Right renal pelvis (tissue), 4 donors: ENCODE measurements around the gene LPCAT1. TPM values are rescaled to one million over a fixed set of nuclear protein-coding genes. Genes with fewer than 3 reads are reported as not detected.
A peak's percentile ranks its signal among the peaks of the same experiment; 100 is the strongest.
"Not testable (repeated sequence)": the region's sequence is repeated elsewhere in the genome, so short reads cannot be mapped to it uniquely, and the experiment has no call there.

Experiments
- DNase-seq, 4 donors: peaks; one replicate each; pipeline ENCODE4 v3.0.0-alpha.2; 2013; ENCODE audit warnings: low read depth in 4 of 4, low spot score in 3 of 4, missing footprints in 1 of 4
- polyA plus RNA-seq, 4 donors: library from polyadenylated mRNA; unstranded; fragments of 120-200 nt; gene quantifications; one replicate each; pipeline ENCODE4 v1.2.1, GENCODE V29; 2013; ENCODE audit not compliant: insufficient read length in 4 of 4

Gene LPCAT1
- polyA plus RNA-seq, 4 donors = 40.9 to 49.8 (median 46.1) TPM

GRCh38 chr5:1481959-1482331 lies 41.8 kb downstream of the LPCAT1 start:
- DNase-seq = no peak

GRCh38 chr5:1481266-1481958 lies 42.3 kb downstream of the LPCAT1 start:
- DNase-seq = no peak

DNA sequence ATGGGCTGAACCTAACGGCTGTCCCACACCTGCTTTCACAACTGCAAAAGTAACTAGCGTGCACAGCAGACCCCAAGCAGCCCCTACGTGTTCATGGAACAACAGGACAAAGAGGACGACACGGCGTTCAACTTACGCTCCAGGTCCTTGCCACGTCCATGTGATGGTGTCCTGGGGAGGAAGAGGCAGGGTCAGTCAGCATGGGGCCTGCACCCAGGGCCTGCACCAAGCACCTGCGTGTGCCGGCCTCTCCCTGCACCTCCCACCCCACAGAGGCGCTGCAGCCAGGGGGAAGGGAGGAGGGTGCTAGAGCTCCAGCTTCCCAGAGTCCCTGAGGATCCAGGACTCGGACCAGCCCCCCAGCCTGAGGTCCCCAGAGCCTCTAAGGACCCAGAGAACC lies 43.0 kb downstream of the LPCAT1 start:
- DNase-seq = no peak

- no peak for DNase-seq
Observed at GRCh38 chr5:1480217-1480616, 43.5 kb downstream of the LPCAT1 start.

GRCh38 chr5:1479581-1480188 lies 44.1 kb downstream of the LPCAT1 start:
- DNase-seq = peak in 2 of 4 donors; percentile 7 to 8

- no peak for DNase-seq
Observed at GRCh38 chr5:1479066-1479465, 44.7 kb downstream of the LPCAT1 start.

- no peak for DNase-seq
Observed at GRCh38 chr5:1478271-1479035, 45.3 kb downstream of the LPCAT1 start.

DNA sequence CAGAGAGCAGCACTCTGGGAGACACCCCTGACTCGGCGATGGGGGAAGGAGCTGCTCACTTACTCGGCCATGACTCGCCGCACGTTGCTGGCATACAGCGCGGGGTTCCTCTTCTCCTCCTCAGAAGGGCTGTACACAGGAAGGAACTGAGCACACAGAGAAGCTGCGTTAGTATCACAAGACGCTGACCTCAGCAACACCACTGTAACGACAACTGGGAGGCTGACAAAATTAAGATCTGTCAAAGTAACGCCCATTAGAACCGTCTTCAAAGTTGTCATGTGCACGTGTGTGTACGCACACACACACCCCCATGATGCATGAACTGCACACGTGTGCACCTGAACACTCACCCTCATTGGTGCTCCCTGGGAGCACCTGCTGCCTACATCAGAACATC lies 46.4 kb downstream of the LPCAT1 start:
- DNase-seq = no peak

DNA sequence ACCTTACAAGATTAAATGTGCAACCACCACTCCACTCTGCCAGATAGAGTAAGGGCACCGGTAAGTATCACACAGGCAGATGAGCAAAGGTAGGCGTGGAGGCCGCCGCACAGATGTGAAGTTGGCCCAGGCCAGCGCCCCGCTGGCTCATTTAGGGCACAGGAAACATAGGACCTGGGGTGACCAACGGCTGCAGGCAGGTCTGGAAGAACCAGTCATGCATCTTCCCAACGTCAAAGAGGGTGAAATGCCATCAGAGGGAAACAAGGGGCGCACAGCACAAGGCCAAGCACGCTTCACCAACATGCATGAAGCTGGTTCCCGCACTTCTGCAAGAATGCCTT lies 46.8 kb downstream of the LPCAT1 start:
- no peak for DNase-seq

- no peak for DNase-seq
Observed at GRCh38 chr5:1476181-1476966, 47.4 kb downstream of the LPCAT1 start.

GRCh38 chr5:1475544-1475900 lies 48.2 kb downstream of the LPCAT1 start:
- not testable (repeated sequence) for DNase-seq

GRCh38 chr5:1474866-1475543 lies 48.8 kb downstream of the LPCAT1 start:
- no peak for DNase-seq

GRCh38 chr5:1474183-1474839 lies 49.4 kb downstream of the LPCAT1 start:
- no peak for DNase-seq

DNA sequence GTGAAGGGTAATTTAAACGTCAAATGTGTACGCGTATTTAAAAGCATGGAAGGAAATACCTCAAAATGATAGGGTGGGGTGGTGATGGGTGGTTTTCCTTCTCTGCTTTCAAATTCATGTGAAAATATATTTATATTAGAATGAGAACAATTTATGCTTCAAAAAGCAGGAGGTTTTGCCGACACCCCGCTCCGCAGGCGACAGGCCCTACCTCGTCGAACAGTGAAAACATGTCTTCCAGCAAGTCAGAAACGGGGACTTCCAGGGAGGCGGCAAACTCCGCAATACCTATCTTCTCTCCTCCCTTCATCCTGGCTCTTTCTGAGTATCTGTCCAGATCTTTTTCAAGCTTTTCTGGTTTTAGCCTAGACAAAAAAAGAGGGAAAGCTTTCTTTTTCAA lies 50.0 kb downstream of the LPCAT1 start:
- DNase-seq = no peak

GRCh38 chr5:1472964-1473628 lies 50.7 kb downstream of the LPCAT1 start:
- DNase-seq = no peak

DNA sequence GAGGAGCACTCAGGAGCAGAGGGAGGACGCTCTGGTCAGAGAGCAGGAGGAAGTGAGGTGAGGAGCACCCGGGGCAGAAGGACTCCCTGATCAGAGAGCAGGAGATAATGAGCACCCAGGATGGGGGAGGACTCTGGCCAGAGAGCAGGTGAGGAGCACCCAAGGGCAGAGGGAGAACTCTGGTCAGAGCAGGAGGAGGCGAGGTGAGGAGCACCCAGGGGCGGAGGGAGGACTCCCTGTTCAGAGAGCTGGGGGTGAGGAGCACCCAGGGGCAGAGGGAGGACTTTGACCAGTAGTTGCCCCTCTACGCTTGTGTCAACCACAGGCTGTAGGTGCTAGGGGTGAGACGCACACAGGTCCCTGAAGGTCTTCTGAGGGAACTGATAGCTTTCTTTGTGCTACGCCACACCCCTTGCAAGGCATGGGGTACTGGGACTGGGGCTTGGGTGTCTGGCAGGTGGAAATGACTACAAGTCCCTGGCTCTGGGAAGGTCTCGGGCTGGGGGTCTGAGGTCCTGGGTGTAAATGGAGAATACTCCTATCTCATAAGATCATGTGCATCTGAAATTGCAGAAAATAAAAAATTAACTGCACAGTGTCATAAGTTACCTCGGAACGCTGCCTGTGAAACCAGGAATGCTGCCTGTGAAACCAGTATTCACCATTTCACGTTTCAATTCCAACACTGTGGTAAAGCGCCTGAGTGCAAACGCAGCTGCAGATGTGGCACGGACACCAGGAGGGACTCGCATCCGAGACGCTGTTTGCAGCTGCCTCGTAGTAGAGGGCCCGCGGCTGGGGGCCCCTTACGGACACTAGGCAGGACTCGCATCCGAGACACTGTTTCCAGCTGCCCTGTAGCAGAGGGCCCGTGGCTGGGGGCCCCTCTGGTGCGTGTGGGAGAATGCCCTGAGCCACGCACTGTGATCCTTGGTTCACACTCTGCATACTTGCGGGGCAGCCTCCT lies 51.5 kb downstream of the LPCAT1 start:
- DNase-seq = no peak

- DNase-seq = no peak
Observed at GRCh38 chr5:1471240-1471853, 52.4 kb downstream of the LPCAT1 start.

DNA sequence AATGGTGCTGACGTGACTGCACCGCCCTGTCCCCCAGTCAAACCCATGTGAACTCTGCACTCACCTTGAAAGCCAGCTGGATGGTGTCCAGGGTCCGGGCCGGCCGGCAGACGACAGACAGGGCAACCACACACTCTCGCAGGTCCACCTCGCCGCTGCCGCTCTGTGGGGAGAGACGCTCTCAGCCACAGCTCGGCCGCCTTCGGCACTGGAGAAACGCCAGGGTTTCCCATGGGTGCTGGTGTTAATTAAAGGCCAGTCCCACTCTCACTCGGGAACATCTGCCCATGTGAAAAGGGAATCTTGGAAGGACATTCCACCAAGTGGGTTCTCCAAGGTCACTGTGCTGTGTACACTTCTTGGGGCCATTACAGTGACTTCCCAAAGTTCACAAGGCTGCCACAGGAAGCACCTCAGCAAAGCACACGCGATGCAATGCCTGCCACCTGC lies 53.0 kb downstream of the LPCAT1 start:
- DNase-seq = no peak
